ENCODE data around the gene TRPM2. TPM values are rescaled to one million over a fixed set of nuclear protein-coding genes. Genes with fewer than 3 reads are reported as not detected.
"Not testable (repeated sequence)": the region's sequence is repeated elsewhere in the genome, so short reads cannot be mapped to it uniquely, and the experiment has no call there.

The TRPM2 gene
- total RNA-seq, 1 donor from 2014 or later, result 3.9 TPM

- ChIA-PET POLR2A (interaction anchor here (0.8 kb wide), 1 partner anchor 27 kb away, joined by 4 read pairs; no protein-coding TSS in a partner anchor), CTCF (no interaction called here)
- TF ChIP-seq, protein P1, sequence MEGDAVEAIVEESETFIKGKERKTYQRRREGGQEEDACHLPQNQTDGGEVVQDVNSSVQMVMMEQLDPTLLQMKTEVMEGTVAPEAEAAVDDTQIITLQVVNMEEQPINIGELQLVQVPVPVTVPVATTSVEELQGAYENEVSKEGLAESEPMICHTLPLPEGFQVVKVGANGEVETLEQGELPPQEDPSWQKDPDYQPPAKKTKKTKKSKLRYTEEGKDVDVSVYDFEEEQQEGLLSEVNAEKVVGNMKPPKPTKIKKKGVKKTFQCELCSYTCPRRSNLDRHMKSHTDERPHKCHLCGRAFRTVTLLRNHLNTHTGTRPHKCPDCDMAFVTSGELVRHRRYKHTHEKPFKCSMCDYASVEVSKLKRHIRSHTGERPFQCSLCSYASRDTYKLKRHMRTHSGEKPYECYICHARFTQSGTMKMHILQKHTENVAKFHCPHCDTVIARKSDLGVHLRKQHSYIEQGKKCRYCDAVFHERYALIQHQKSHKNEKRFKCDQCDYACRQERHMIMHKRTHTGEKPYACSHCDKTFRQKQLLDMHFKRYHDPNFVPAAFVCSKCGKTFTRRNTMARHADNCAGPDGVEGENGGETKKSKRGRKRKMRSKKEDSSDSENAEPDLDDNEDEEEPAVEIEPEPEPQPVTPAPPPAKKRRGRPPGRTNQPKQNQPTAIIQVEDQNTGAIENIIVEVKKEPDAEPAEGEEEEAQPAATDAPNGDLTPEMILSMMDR (IDR thresholded peaks at IDR 0.05), result no peak
- H3K4me3 Mint-ChIP-seq, result no peak overlapping the region
- no peak overlapping the region for H3K27ac Mint-ChIP-seq
- peaks cover 8% of the 10 kb centered on the region for H3K9me3 Mint-ChIP-seq
- H3K4me1 Mint-ChIP-seq, result peaks cover 26% of the 10 kb centered on the region
- DNase-seq, result no peak
- no peaks in the 10 kb centered on the region for H3K27me3 Mint-ChIP-seq
- H3K36me3 Mint-ChIP-seq (ENCODE audit: low read depth), result no peaks in the 10 kb centered on the region
- ATAC-seq (ENCODE audit: low read depth), result peak; percentile 59
- intact Hi-C loops (cut with micrococcal nuclease), result loop anchor here (1.0 kb wide), 1 partner anchor 21 kb away; the partner anchor contains the start of gene CFAP410
Measured at GRCh38 chr21:44360159-44360558, 6.7 kb downstream of the TRPM2 start.

- H3K27ac Mint-ChIP-seq; DNase-seq; CTCF ChIA-PET; intact Hi-C loops (cut with micrococcal nuclease); H3K27me3 Mint-ChIP-seq; H3K9me3 Mint-ChIP-seq; POLR2A ChIA-PET; H3K4me3 Mint-ChIP-seq; ATAC-seq (ENCODE audit: low read depth); H3K36me3 Mint-ChIP-seq (ENCODE audit: low read depth): not testable (repeated sequence)
- peaks cover 11% of the 10 kb centered on the region for H3K4me1 Mint-ChIP-seq
Measured at GRCh38 chr21:44361903-44362302, 8.5 kb downstream of the TRPM2 start.

DNA sequence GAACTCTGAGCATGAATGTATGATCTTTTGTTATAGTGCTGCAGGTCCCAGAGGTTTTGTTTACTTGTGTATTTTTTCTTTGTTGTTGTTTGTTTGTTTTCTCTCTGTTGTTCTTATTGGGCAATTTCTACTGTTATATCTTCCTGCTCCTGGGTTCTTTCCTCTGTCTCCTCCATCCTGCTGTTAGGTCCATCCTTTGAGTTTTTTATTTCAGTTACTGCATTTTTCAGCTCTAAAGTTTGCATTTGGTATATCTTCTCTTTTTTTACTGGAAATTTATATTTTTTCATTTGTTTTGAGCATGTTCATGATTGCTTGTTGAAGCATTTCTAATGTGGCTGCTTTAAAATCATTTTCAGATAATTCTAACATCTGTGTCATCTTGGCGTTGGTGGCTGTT lies 9.9 kb downstream of the TRPM2 start:
- TF ChIP-seq, protein P1 (IDR thresholded peaks at IDR 0.05), result no peak
- H3K4me3 Mint-ChIP-seq, result no peak overlapping the region

DNA sequence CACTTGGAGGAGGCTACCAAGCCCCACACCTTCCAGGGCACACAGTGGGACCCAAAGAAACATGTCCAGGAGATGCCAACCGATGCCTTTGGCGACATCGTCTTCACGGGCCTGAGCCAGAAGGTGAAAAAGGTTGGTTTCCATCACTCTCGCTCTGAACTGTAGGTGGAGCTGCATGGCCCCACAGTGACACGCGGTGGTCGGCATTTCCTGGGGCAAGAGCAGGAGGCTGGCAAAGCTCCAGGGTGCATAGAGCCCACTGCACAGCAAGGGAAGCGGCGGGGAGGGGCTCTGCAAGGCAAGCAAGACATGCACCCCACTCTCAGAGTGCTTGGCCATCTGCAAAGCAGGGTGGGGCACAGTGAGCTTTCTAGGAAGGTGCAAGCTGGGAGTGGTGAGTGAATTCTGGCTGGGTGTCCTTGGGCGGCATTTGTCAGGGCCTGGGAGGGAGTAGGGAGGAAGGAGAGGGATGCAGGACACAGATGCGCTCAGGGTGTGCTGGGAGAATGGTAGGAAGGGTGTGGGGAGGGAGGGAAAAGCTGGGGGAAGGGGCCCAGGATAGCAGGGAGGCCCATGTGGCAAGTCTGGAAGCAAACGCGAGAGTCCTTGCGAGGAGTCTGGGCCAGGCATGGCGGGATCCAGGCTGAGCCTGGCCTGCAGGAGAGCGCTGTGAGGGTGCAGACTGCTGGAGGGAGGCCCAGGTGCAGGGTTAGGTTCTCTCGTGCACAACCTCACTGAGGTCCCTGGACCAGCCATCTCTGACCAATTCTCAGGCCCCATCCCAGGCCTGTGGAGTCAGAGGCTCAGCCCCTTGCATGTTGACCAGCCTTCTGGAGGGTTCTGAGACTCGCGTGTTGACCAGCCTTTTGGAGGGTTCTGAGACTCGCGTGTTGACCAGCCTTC lies 11.0 kb downstream of the TRPM2 start:
- DNase-seq (no peak), ATAC-seq (ENCODE audit: low read depth) (no peak)
- H3K27me3 Mint-ChIP-seq, result no peaks in the 10 kb centered on the region
- H3K4me3 Mint-ChIP-seq, result no peak overlapping the region
- peaks cover 8% of the 10 kb centered on the region for H3K9me3 Mint-ChIP-seq
- TF ChIP-seq, protein P1 (IDR thresholded peaks at IDR 0.05), result no peak
- H3K4me1 Mint-ChIP-seq, result peaks cover 7% of the 10 kb centered on the region
- CTCF ChIA-PET, result no interaction called here
- intact Hi-C loops (cut with micrococcal nuclease), result no loop called here
- H3K36me3 Mint-ChIP-seq (ENCODE audit: low read depth), result no peaks in the 10 kb centered on the region
- POLR2A ChIA-PET, result no interaction called here
- no peak overlapping the region for H3K27ac Mint-ChIP-seq

More for the DNA sequence above, 9.9 kb downstream of the TRPM2 start:
- peaks cover 8% of the 10 kb centered on the region for H3K4me1 Mint-ChIP-seq
- ATAC-seq (ENCODE audit: low read depth), result no peak
- ChIA-PET POLR2A (no interaction called here), CTCF (no interaction called here)
- no peaks in the 10 kb centered on the region for H3K27me3 Mint-ChIP-seq
- H3K27ac Mint-ChIP-seq, result no peak overlapping the region
- DNase-seq, result no peak
- peaks cover 8% of the 10 kb centered on the region for H3K9me3 Mint-ChIP-seq
- no peaks in the 10 kb centered on the region for H3K36me3 Mint-ChIP-seq (ENCODE audit: low read depth)
- intact Hi-C loops (cut with micrococcal nuclease), result no loop called here

DNA sequence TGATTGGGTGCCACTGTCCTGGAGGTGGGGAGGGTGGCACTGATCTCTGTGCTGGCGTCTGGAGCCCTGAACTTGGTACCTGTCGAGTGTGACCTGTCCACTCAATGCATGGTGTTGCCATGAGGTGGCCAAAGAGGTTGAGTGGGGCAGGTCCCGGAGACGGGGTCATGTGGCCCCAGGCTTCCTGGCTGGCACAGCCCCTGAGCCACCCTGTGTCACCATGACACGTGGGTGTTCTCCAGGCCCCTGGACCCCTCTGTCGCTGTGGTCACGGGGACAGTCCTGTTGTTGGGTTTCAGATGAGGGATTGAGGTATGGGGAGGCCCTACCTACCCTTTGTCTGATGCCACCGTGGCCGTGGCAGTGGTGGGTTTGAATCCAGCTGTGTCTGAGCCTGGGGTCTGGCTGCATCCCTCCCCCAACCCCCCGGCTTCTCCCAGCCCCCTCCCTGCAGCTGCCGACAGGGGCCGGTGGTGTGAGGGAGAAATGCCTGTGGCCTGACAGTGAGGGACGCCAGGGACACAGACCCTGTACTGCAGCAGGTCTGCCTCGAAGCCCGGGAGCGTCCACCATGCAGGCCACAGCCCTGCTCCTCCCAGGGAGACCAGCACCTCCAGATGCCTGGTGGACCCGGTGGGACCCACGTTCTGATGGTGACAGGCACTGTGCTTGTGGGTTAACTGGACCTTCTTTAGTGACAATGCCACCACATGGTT lies 12.0 kb downstream of the TRPM2 start:
- DNase-seq (no peak), ATAC-seq (ENCODE audit: low read depth) (no peak)
- TF ChIP-seq, protein P1 (IDR thresholded peaks at IDR 0.05), result no peak
- H3K4me1 Mint-ChIP-seq, result peaks cover 3% of the 10 kb centered on the region
- ChIA-PET POLR2A (interaction anchor here (0.6 kb wide), 1 partner anchor 90 kb away, joined by 7 read pairs; the partner anchor contains the start of gene LRRC3), CTCF (no interaction called here)
- intact Hi-C loops (cut with micrococcal nuclease), result no loop called here
- H3K36me3 Mint-ChIP-seq (ENCODE audit: low read depth), result no peaks in the 10 kb centered on the region
- no peak overlapping the region for H3K27ac Mint-ChIP-seq
- H3K27me3 Mint-ChIP-seq, result no peaks in the 10 kb centered on the region
- H3K9me3 Mint-ChIP-seq, result peaks cover 8% of the 10 kb centered on the region
- no peak overlapping the region for H3K4me3 Mint-ChIP-seq

All from activated B cell treated with CpG ODN at 0.5 μM for 24 hours (primary cell).